ENCODE measurements around the gene ROR2. TPM values are rescaled to one million over a fixed set of nuclear protein-coding genes. Genes with fewer than 3 reads are reported as not detected.

ROR2 gene
- total and polyA plus RNA-seq, 2 experiments from 2014 or later = 8.1 to 18.8 TPM

GRCh38 chr9:91768977-91769916 is 180.8 kb downstream of the ROR2 start:
- H3K27ac ChIP-seq (ENCODE audit: low read depth) = no peak overlapping the region
- no peaks in the 10 kb centered on the region for H3F3A ChIP-seq (replicated peaks; ENCODE audit: low read depth)
- DNase-seq (ENCODE audit: low spot score) (no peak), ATAC-seq (no peak)
- H3K4me1 ChIP-seq (ENCODE audit: insufficient read depth) = peaks cover 7% of the 10 kb centered on the region; the same call in 1 of the 2 replicates
- no peak overlapping the region for H3K4me2 ChIP-seq
- H3K9me2 ChIP-seq (ENCODE audit: insufficient read depth) = peaks cover 4% of the 10 kb centered on the region; the same call in 1 of the 2 replicates
- H2AFZ ChIP-seq = no peak overlapping the region
- H3K36me3 Mint-ChIP-seq (ENCODE audit: low read depth) = no peaks in the 10 kb centered on the region
- H4K20me1 ChIP-seq (replicated peaks; ENCODE audit: insufficient read depth) = no peaks in the 10 kb centered on the region; the same call in 1 of the 2 replicates
- H3K9me3 Mint-ChIP-seq = peaks cover 4% of the 10 kb centered on the region; the same call in 2 of the 3 replicates
- no peak overlapping the region for H3K4me3 Mint-ChIP-seq
- H3K79me2 ChIP-seq (replicated peaks; ENCODE audit: insufficient read depth) = no peaks in the 10 kb centered on the region
- TF ChIP-seq EZH2 (IDR thresholded peaks at IDR 0.05; ENCODE audit: low read depth, unreplicated experiment) (no peak), ETS1 (IDR thresholded peaks at IDR 0.05) (no peak), ZNF114 (CRISPR knock-in tag; IDR thresholded peaks at IDR 0.05) (no peak), STAT1 (IDR thresholded peaks at IDR 0.05; ENCODE audit: unreplicated experiment) (no peak), ZNF462 (CRISPR knock-in tag; IDR thresholded peaks at IDR 0.05) (no peak), POLR2AphosphoS5 (IDR thresholded peaks at IDR 0.05; ENCODE audit: low read depth) (no peak), CTCF (conservative IDR thresholded peaks at IDR 0.05; ENCODE audit: low read depth in 2 of 2) (no peak), ZNF331 (CRISPR knock-in tag; IDR thresholded peaks at IDR 0.05; ENCODE audit: low read depth) (no peak), JUNB (IDR thresholded peaks at IDR 0.05; ENCODE audit: unreplicated experiment) (no peak)
- no peaks in the 10 kb centered on the region for H3K27me3 ChIP-seq (ENCODE audit: insufficient read depth)
- H3K27me3 Mint-ChIP-seq (ENCODE audit: insufficient read depth, low read depth, poor library complexity) = peaks cover 13% of the 10 kb centered on the region
- no peaks in the 10 kb centered on the region for H3K36me3 ChIP-seq (ENCODE audit: insufficient read depth)
- no peak overlapping the region for H3K4me3 ChIP-seq
- H3K4me1 Mint-ChIP-seq = peaks cover 21% of the 10 kb centered on the region
- H3K27ac Mint-ChIP-seq = no peak overlapping the region

All from GM23338 (cell line).